AG10803 (cell line): ENCODE results near the gene FGF4.

Source experiments
- DNase-seq: peaks from one replicate; pipeline ENCODE4 v3.0.0; 2010; ENCODE audit warnings: low read depth
- H3K4me3 ChIP-seq: 2 replicates; pipeline ENCODE4 v1.5.1; 2011; ENCODE audit warnings: mild to moderate bottlenecking, low read length, control low read depth
- TF ChIP-seq, protein P1 (sequence below): conservative IDR thresholded peaks from 2 replicates; pipeline ENCODE4 v1.5.1; 2011; ENCODE audit warnings: mild to moderate bottlenecking, low read length, control low read depth, inconsistent platforms

Gene FGF4

DNA sequence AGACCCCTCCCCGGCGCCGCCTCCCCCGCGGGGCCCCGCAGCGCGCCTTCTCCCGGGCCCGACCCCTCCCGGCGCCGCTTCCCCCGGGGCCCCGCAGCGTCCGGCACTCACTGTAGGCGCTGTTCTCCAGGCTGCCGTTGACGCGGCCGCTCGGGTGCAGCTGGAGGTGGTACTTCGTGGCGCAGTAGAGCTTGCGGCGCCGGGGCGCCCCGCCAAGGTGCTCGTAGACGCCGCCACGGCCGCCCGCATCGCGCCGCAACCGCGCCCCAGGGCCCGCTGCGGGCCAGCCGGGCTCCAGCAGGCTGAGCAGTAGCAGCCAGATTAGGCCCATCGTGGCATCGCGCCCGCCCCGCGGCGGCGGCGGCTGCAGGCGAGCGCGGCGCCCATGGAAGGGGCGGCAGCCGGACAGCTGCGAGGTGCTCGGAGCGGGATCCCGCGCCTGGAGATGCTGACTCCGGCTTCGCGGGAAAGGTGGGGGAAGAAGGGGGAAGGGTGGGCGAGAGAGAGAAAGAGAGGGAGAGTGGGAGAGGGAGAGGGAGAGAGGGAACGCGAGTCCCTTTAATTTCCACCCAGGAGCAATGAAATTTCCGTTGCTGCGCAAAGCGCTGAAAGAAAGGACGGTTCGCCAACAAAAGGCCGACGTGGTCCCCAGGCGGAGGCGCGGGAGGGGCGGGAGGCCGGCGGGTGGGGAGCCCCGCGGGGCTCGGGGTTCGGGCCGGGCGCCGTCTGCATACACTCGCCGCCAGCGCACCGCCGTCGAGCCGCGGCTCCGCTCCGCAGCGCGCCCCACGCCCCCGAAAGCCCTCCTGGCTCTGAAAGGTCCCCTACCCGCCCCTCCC lies 43.7 kb upstream of the FGF4 start, which contains the start of gene FGF3:
TSS of gene FGF3 (minus strand) at position 814 of the 839 bp plus-strand sequence. CDS start at position 331, 483 bp downstream.
- H3K4me3 ChIP-seq: no peak within 1 kb of the TSS
- no peak for DNase-seq
- TF ChIP-seq, protein P1, sequence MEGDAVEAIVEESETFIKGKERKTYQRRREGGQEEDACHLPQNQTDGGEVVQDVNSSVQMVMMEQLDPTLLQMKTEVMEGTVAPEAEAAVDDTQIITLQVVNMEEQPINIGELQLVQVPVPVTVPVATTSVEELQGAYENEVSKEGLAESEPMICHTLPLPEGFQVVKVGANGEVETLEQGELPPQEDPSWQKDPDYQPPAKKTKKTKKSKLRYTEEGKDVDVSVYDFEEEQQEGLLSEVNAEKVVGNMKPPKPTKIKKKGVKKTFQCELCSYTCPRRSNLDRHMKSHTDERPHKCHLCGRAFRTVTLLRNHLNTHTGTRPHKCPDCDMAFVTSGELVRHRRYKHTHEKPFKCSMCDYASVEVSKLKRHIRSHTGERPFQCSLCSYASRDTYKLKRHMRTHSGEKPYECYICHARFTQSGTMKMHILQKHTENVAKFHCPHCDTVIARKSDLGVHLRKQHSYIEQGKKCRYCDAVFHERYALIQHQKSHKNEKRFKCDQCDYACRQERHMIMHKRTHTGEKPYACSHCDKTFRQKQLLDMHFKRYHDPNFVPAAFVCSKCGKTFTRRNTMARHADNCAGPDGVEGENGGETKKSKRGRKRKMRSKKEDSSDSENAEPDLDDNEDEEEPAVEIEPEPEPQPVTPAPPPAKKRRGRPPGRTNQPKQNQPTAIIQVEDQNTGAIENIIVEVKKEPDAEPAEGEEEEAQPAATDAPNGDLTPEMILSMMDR: no peak

DNA sequence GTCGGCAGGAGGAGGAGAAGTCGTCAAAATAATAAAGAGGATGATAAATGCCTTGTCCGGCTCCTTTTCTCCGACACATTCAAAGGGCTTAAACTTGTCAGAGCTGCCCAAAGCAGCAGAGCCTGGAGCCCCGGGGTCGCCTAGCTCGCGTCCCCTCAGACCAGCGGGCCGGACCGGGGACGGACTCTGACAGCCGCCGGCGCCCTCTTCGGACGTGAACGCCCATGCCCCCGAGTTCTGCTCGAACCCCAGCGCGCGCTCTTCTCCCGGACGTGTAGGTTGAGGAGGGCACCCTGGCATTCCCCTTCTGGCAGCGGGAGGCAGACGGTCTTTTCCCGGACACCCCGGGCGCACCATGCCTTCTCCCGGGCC lies 43.1 kb upstream of the FGF4 start:
- TF ChIP-seq, protein P1: no peak
- H3K4me3 ChIP-seq: no peak overlapping the region
- DNase-seq: no peak

DNA sequence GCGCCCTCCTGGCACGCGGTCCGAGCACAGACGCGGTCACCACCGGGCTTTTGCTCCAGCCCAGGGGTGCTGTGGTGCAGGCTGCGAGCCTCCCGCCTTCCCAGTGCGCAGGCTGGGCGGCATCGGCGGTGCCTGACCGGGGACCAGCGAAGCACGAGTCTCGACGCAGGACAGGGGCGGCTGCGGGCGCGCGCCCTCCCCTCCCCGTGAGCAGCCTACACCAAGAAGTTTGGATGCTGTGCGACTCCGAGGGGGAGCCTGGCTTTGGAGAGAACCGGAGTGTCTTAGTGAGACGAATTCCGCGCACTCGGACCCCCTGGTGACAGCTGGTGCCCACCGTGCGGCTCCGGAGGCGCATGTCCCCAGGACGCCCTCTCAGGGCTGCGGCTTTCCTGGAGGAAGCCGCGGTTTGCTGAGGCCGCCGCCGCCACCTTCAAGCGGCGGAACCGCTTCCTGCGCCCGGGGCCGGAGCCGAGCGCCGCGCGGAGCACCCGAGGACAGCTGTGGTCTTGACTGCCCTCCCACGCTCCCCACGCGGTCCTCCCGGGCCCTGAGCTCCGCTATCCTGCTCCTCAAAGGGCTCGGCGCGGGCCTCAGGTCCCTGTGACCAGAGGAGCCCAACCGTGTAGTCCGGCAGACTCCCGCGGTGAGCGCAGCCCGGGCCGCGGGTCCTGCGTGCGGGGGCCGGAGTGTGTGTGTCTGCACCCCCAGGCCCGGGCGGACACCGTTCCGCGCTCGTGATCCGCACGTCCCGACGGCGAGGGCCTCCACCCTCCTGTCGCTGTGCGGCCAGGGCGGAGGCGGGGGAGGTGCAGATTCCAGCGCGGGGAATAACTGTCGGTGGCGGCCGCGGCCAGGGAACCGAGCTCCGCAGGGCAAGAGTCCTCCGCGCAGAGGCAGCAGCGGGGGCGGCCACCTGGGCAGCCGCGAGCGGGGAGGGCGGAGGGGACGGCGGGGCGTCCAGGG lies 42.4 kb upstream of the FGF4 start:
- TF ChIP-seq, protein P1: no peak
- H3K4me3 ChIP-seq: no peak overlapping the region
- no peak for DNase-seq

DNA sequence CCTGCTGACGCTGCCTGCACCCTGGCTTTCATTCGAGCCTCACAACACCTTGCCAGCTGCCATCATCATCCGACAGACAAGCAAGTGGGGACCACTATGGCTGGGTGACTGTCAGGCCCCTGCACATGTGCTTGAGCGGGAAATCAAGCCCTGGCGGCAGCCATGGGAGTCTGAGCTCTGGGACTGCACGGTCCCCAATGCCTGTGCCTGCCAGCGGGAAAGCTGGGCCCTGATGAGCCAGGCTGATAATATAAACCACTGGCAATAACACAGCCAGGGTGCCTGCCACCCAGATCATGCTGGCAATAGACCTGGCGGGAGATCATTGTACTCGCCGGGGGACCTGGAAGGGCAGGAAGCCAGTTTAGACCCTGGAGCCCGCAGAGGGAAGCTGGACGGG lies 41.5 kb upstream of the FGF4 start:
- DNase-seq: no peak
- no peak overlapping the region for H3K4me3 ChIP-seq
- TF ChIP-seq, protein P1: no peak

DNA sequence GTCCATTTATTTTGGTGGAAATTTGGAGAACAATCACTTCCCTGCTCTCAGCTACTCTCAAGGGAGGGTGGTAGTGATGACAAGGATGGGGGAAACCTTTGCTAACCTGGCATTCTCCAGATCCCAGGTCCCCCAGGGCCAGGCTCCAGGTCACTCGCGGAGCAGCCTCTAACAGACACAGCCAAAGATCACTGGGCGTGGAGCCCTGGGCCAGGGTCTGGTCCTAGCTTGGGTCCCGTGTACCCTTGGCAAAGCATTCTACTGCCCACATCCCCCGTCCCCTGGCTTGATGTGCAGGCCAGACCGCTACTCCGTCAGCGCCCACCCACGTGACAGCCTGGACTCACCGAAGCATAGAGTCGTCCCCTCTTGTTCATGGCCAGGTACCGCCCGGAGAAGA lies 40.8 kb upstream of the FGF4 start:
- TF ChIP-seq, protein P1: no peak
- H3K4me3 ChIP-seq: no peak overlapping the region
- no peak for DNase-seq

DNA sequence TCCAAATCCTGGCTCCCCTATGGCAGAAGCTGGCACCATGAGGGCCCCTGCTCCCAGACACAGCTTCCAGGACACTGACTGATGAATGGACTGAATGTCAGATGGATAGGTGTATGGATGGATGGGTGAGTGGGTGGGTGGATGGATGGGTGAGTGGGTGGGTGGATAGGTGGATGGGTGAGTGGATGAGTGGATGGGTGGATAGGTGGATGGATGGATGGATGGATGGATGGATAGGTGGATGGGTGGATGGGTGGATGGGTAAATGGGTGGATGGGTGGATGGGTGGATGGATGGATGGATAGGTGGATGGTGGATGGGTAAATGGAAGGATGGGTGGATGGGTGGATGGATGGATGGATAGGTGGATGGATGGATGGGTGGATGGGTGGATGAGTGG lies 39.8 kb upstream of the FGF4 start:
- TF ChIP-seq, protein P1: no peak

More for the DNA sequence above, 39.8 kb upstream of the FGF4 start:
- no peak overlapping the region for H3K4me3 ChIP-seq
- no peak for DNase-seq
